ENCODE measurements around the gene GPR63.

DNA sequence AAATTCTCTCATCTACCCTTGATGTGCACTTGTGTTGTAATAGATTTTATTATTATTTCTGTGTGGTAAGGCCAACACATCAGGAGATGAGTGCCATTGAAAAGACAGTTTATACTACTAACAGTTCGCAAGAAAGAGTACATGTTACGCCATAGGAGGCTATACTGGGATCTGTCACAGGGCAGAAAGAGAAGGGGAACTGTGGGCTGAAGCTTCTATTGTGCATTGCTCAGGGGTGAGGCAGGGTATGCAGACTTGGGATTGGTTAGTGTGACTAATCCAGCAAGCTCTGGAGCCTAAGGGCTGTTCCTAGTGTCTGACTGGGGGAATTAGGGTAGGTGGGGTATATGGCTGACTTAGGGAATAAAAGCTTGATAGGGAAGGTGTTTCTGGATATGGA lies 50.9 kb downstream of the GPR63 start:
- TF ChIP-seq, protein P1, sequence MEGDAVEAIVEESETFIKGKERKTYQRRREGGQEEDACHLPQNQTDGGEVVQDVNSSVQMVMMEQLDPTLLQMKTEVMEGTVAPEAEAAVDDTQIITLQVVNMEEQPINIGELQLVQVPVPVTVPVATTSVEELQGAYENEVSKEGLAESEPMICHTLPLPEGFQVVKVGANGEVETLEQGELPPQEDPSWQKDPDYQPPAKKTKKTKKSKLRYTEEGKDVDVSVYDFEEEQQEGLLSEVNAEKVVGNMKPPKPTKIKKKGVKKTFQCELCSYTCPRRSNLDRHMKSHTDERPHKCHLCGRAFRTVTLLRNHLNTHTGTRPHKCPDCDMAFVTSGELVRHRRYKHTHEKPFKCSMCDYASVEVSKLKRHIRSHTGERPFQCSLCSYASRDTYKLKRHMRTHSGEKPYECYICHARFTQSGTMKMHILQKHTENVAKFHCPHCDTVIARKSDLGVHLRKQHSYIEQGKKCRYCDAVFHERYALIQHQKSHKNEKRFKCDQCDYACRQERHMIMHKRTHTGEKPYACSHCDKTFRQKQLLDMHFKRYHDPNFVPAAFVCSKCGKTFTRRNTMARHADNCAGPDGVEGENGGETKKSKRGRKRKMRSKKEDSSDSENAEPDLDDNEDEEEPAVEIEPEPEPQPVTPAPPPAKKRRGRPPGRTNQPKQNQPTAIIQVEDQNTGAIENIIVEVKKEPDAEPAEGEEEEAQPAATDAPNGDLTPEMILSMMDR (IDR thresholded peaks at IDR 0.05), result no peak
- no peak for TF ChIP-seq POLR2A (IDR thresholded peaks at IDR 0.05)
